ENCODE measurements around the gene CAPN7.

GRCh38 chr3:15217841-15218267 lies 11.8 kb downstream of the CAPN7 start:
- no peak for TF ChIP-seq CTCF (IDR thresholded peaks at IDR 0.05; ENCODE audit: borderline replicate concordance, extremely low read depth, low read length, poor library complexity, severe bottlenecking)
- TF ChIP-seq EZH2 (IDR thresholded peaks at IDR 0.05; ENCODE audit: borderline replicate concordance, low read depth, low read length, severe bottlenecking), result no peak

All from DND-41 (cell line).